Right lobe of liver (tissue), 6 donors: ENCODE data around the gene ZFR2. TPM values are rescaled to one million over a fixed set of nuclear protein-coding genes. Genes with fewer than 3 reads are reported as not detected.

ENCODE experiments used
- ATAC-seq, 4 donors: fragments of 200-7000 bp; cut with Tn5 transposase; one replicate each; pipeline ENCODE4 v1.9.1; 2020; ENCODE audit warnings: mild to moderate bottlenecking in 4 of 4, moderate library complexity in 4 of 4
- DNase-seq, 3 donors: peaks; one replicate each; pipeline ENCODE4 v3.0.0-alpha.2; 2020
- H3K27ac ChIP-seq, 3 donors: fragments of 200-600 bp; one replicate each; pipeline ENCODE4 v1.8.0; 2022
- H3K27me3 ChIP-seq, 2 donors: fragments of 200-600 bp; one replicate each; pipeline ENCODE4 v1.8.0; 2022
- H3K36me3 ChIP-seq, 4 donors: fragments of 200-600 bp; sonication (generic) in 1 of 4; one replicate each; pipeline versions ENCODE4 v1.5.1 to v1.8.0; 2017 to 2022; ENCODE audit warnings: control low read depth in 1 of 4
- H3K4me1 ChIP-seq, 4 donors: fragments of 200-600 bp; sonication (generic) in 1 of 4; one replicate each; pipeline versions ENCODE4 v1.5.1 to v1.8.0; 2017 to 2022; ENCODE audit warnings: control low read depth in 1 of 4
- H3K4me3 ChIP-seq, 3 donors: fragments of 200-600 bp; one replicate each; pipeline ENCODE4 v1.8.0; 2022
- H3K9me3 ChIP-seq, 4 donors: fragments of 200-600 bp; sonication (generic) in 1 of 4; one replicate each; pipeline versions ENCODE4 v1.5.1 to v1.8.0; 2017 to 2022; ENCODE audit warnings: control low read depth in 1 of 4
- CTCF ChIP-seq, 4 donors: fragments of 200-600 bp in 3 of 4; fragments of 450-650 bp in 1 of 4; IDR thresholded peaks; one replicate each; pipeline versions ENCODE4 v1.5.1 to v1.8.0; 2016 to 2022; ENCODE audit warnings: antibody characterized with exemption in 4 of 4, mild to moderate bottlenecking in 2 of 4
- POLR2A ChIP-seq: fragments of 450-650 bp; IDR thresholded peaks from one replicate; pipeline ENCODE4 v1.6.1; 2017; ENCODE audit warnings: antibody characterized with exemption, mild to moderate bottlenecking
- WGBS: methylation state at CpG from one replicate; pipeline ENCODE4 v1.1.6; 2018; ENCODE audit warnings: low coverage, low lambda C conversion rate; ENCODE audit not compliant: insufficient coverage; ENCODE audit errors: missing lambda C conversion rate; 5-methylcytosine and 5-hydroxymethylcytosine counted together
- intact Hi-C, 2 donors: fragments of 100-400 bp; cut with DNase I; formaldehyde crosslinking; loops; one replicate each; pipeline versions ENCODE4 v1.11.2 to v1.14.1; 2022
- total RNA-seq, 6 experiments: library from RNA; depleted of rRNA in 2 of 6; stranded (reverse); fragments of >200 nt in 2 of 6; fragmentation: NEBNext Ultra II Directional in 3 of 6; extraction: Animal tissue kit (Norgen Biotek cat#: 25700) in 3 of 6; gene quantifications; one replicate each; pipeline versions ENCODE4 v1.1.0 to v1.2.4, GENCODE V29; 2016 to 2023
- donor health status: DM: no; HTN: yes; CAD: no.
- donor health status: DM: no; HTN: no; CAD: no.
- donor health status: DM: no; HTN: no; CAD: no.
- donor health status: DM: no; HTN: yes; CAD: no.
- donor health status: DM: no; HTN: yes; CAD: no.

Gene ZFR2
- total RNA-seq, 6 experiments from 2014 or later, result not detected

GRCh38 chr19:3850320-3850972, 18.4 kb downstream of the ZFR2 start:
- Histone ChIP-seq H3K36me3 (no peaks in the 10 kb centered on the region), H3K27ac (no peak overlapping the region), H3K4me3 (no peak overlapping the region), H3K27me3 (no peaks in the 10 kb centered on the region), H3K9me3 (no peaks in the 10 kb centered on the region), H3K4me1 (no peaks in the 10 kb centered on the region)
- intact Hi-C loops, result loop anchor here in 1 of 2 donors (10.0 kb wide), 1 partner anchor 364 kb away; no protein-coding TSS in a partner anchor
- ATAC-seq (no peak), DNase-seq (no peak)
- TF ChIP-seq POLR2A (no peak), CTCF (IDR thresholded peaks at IDR 0.05) (no peak)
- WGBS, result 68% methylated on average over 4 of the region's 6 CpGs

- Histone ChIP-seq H3K4me1 (no peaks in the 10 kb centered on the region), H3K36me3 (no peaks in the 10 kb centered on the region), H3K27ac (no peak overlapping the region), H3K27me3 (no peaks in the 10 kb centered on the region), H3K9me3 (no peaks in the 10 kb centered on the region), H3K4me3 (no peak overlapping the region)
- DNase-seq (no peak), ATAC-seq (no peak)
- TF ChIP-seq POLR2A (no peak), CTCF (IDR thresholded peaks at IDR 0.05) (no peak)
- WGBS, result no CpG with 5 or more reads among the region's 12 CpGs
- intact Hi-C loops, result loop anchor here in 1 of 2 donors (10.0 kb wide), 1 partner anchor 365 kb away; no protein-coding TSS in a partner anchor
These were observed 19.1 kb downstream of the ZFR2 start for GRCh38 chr19:3849787-3850186.

GRCh38 chr19:3849092-3849491, 19.7 kb downstream of the ZFR2 start:
- no peaks in the 10 kb centered on the region for H3K27me3 ChIP-seq
- ATAC-seq (peak; percentile 20 to 67 (median 56)), DNase-seq (no peak)
- intact Hi-C loops, result no loop called here
- no peak overlapping the region for H3K27ac ChIP-seq
- 27% methylated on average over 3 of the region's 5 CpGs for WGBS
- no peak for TF ChIP-seq POLR2A
- TF ChIP-seq CTCF (IDR thresholded peaks at IDR 0.05), result peak in 3 of 4 donors; percentile 11 to 34 (median 16)
- no peaks in the 10 kb centered on the region for H3K4me1 ChIP-seq
- no peaks in the 10 kb centered on the region for H3K9me3 ChIP-seq
- no peak overlapping the region for H3K4me3 ChIP-seq
- no peaks in the 10 kb centered on the region for H3K36me3 ChIP-seq

- no peak for TF ChIP-seq POLR2A
- no peak for DNase-seq
- Histone ChIP-seq H3K9me3 (no peaks in the 10 kb centered on the region), H3K4me3 (no peak overlapping the region), H3K4me1 (no peaks in the 10 kb centered on the region), H3K36me3 (no peaks in the 10 kb centered on the region), H3K27me3 (no peaks in the 10 kb centered on the region), H3K27ac (no peak overlapping the region)
- intact Hi-C loops, result no loop called here
- no peak for ATAC-seq
- 60% methylated on average over 1 of the region's 5 CpGs for WGBS
These were observed 24.2 kb downstream of the ZFR2 start for GRCh38 chr19:3844596-3844995.

GRCh38 chr19:3842948-3843347, 25.9 kb downstream of the ZFR2 start:
- Histone ChIP-seq H3K27ac (no peak overlapping the region), H3K36me3 (no peaks in the 10 kb centered on the region), H3K4me1 (no peaks in the 10 kb centered on the region), H3K27me3 (no peaks in the 10 kb centered on the region), H3K4me3 (no peak overlapping the region), H3K9me3 (no peaks in the 10 kb centered on the region)
- intact Hi-C loops, result no loop called here
- ATAC-seq (no peak), DNase-seq (no peak)
- 77% methylated on average over 10 of the region's 11 CpGs for WGBS
- no peak for TF ChIP-seq CTCF (IDR thresholded peaks at IDR 0.05)
- no peak for TF ChIP-seq POLR2A
